ENCODE results near the gene FAIM2. TPM values are rescaled to one million over a fixed set of nuclear protein-coding genes. Genes with fewer than 3 reads are reported as not detected.

FAIM2 gene
- total RNA-seq, 5 donors from 2014 or later (not counting 1 experiment from before 2014, with no cell fraction given), result 0.25 to 0.30 TPM; not detected in 3

DNA sequence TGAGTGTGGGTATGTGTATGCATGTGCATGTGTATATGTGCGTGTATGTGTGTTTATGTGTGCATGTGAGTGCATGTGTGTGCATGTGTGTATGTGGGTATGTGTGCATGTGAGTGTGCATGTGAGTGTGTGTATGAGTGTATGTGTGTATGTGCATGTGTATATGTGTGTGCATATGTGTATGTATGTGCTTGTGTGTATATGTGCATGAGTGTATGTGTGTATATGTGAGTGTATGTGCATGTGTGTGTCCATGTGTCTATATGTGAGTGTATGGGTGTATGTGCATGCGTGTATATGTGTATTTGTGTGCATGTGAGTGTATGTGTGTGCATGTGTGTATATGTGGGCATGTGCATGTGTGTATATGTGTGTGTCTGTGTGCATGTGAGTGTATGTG lies 25.7 kb downstream of the FAIM2 start:
- H3K4me1 Mint-ChIP-seq, result no peaks in the 10 kb centered on the region
- no peaks in the 10 kb centered on the region for H3K36me3 ChIP-seq (ENCODE audit: control insufficient read depth in 2 of 2, extremely low read depth in 1 of 2, insufficient read depth in 1 of 2, low read length in 1 of 2)
- no CpG with 5 or more reads among the region's 2 CpGs for WGBS (ENCODE audit: insufficient coverage)
- H3K27ac Mint-ChIP-seq, result no peak overlapping the region
- POLR2A ChIA-PET, result no interaction called here
- ATAC-seq (replicated peaks in 1 of 4) (no peak), DNase-seq (no peak)
- no peaks in the 10 kb centered on the region for H3K27me3 ChIP-seq (replicated peaks in 1 of 2; ENCODE audit: control insufficient read depth in 2 of 2, extremely low read depth in 1 of 2, insufficient read depth in 2 of 2, low read length in 1 of 2)
- no peak overlapping the region for H3K4me3 Mint-ChIP-seq
- no peaks in the 10 kb centered on the region for H3K9me3 ChIP-seq
- no peaks in the 10 kb centered on the region for H3K4me1 ChIP-seq (ENCODE audit: control insufficient read depth in 1 of 2, extremely low read depth in 1 of 2, insufficient read depth in 2 of 2, low read length in 2 of 2)
- H3K27me3 Mint-ChIP-seq, result peaks cover 0 to 2% of the 10 kb centered on the region in 2 donors
- peaks cover 0 to 29% (median 0%) of the 10 kb centered on the region in 3 donors for H3K9me3 Mint-ChIP-seq
- H3K36me3 Mint-ChIP-seq, result no peaks in the 10 kb centered on the region
- H3K27ac ChIP-seq (ENCODE audit: low read length), result no peak overlapping the region
- CTCF ChIA-PET, result no interaction called here
- H3K4me3 ChIP-seq (ENCODE audit: control insufficient read depth in 1 of 2, extremely low read depth in 1 of 2, low read length in 1 of 2), result no peak overlapping the region

DNA sequence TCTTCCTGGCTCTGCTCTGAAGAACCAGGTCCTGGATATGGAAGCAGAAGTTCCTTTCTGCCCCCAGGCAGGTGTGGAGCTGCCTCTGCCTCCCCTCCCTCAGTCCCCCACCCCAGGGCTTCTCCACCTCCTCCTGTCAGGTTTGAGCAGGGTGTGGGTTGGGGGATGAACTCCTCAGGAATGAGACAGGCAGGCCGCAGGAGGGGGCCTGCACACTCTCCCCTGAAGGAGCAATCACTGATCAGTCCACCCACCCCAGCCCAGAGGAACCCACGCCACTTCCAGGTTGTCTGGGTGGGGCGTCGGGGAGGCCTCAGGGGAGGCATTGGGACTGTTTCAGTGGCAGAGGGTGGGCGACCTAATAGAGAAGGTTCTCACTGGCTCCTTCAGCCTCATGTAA lies 26.6 kb downstream of the FAIM2 start:
- Mint-ChIP-seq H3K27me3 (peaks cover 0 to 2% of the 10 kb centered on the region in 2 donors), H3K4me1 (no peaks in the 10 kb centered on the region), H3K27ac (no peak overlapping the region), H3K4me3 (no peak overlapping the region), H3K9me3 (peaks cover 0 to 29% (median 0%) of the 10 kb centered on the region in 3 donors), H3K36me3 (no peaks in the 10 kb centered on the region)
- CTCF ChIA-PET, result no interaction called here
- DNase-seq (no peak), ATAC-seq (replicated peaks in 1 of 4) (no peak)
- Histone ChIP-seq H3K9me3 (no peaks in the 10 kb centered on the region), H3K4me3 (ENCODE audit: control insufficient read depth in 1 of 2, extremely low read depth in 1 of 2, low read length in 1 of 2) (no peak overlapping the region), H3K36me3 (ENCODE audit: control insufficient read depth in 2 of 2, extremely low read depth in 1 of 2, insufficient read depth in 1 of 2, low read length in 1 of 2) (no peaks in the 10 kb centered on the region), H3K27ac (ENCODE audit: low read length) (no peak overlapping the region), H3K4me1 (ENCODE audit: control insufficient read depth in 1 of 2, extremely low read depth in 1 of 2, insufficient read depth in 2 of 2, low read length in 2 of 2) (no peaks in the 10 kb centered on the region), H3K27me3 (replicated peaks in 1 of 2; ENCODE audit: control insufficient read depth in 2 of 2, extremely low read depth in 1 of 2, insufficient read depth in 2 of 2, low read length in 1 of 2) (no peaks in the 10 kb centered on the region)
- POLR2A ChIA-PET, result no interaction called here
- WGBS (ENCODE audit: insufficient coverage), result 78% methylated on average over 3 of the region's 5 CpGs

DNA sequence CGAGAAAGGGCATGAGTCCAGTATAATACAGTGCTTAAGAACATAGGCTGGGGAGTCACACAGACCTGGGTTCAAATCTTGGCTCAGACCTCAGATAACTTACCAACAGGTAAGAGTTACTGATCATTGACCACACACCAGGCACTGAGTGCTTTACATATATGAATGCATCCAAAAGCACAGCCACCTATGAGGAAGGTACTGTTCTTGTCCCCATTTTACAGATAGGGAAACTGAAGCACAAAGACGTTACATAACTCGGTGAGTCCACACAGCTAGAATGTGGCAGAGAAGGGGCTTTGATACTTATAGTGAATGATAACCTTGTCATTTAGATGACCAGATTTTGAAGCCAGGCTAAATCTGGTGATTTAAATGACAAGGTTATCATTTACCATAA lies 27.6 kb downstream of the FAIM2 start:
- 94% methylated on average over 2 of the region's 3 CpGs for WGBS (ENCODE audit: insufficient coverage)
- ChIA-PET POLR2A (no interaction called here), CTCF (no interaction called here)
- no peaks in the 10 kb centered on the region for H3K9me3 ChIP-seq
- no peak overlapping the region for H3K4me3 ChIP-seq (ENCODE audit: control insufficient read depth in 1 of 2, extremely low read depth in 1 of 2, low read length in 1 of 2)
- no peaks in the 10 kb centered on the region for H3K4me1 ChIP-seq (ENCODE audit: control insufficient read depth in 1 of 2, extremely low read depth in 1 of 2, insufficient read depth in 2 of 2, low read length in 2 of 2)
- Mint-ChIP-seq H3K4me3 (no peak overlapping the region), H3K36me3 (no peaks in the 10 kb centered on the region), H3K27ac (no peak overlapping the region), H3K27me3 (peaks cover 0 to 2% of the 10 kb centered on the region in 2 donors), H3K9me3 (peaks cover 0 to 29% (median 0%) of the 10 kb centered on the region in 3 donors), H3K4me1 (no peaks in the 10 kb centered on the region)
- H3K27me3 ChIP-seq (replicated peaks in 1 of 2; ENCODE audit: control insufficient read depth in 2 of 2, extremely low read depth in 1 of 2, insufficient read depth in 2 of 2, low read length in 1 of 2), result no peaks in the 10 kb centered on the region
- H3K27ac ChIP-seq (ENCODE audit: low read length), result no peak overlapping the region
- H3K36me3 ChIP-seq (ENCODE audit: control insufficient read depth in 2 of 2, extremely low read depth in 1 of 2, insufficient read depth in 1 of 2, low read length in 1 of 2), result no peaks in the 10 kb centered on the region
- DNase-seq (no peak), ATAC-seq (replicated peaks in 1 of 4) (no peak)

- ATAC-seq (replicated peaks in 1 of 4), result no peak
- H3K4me3 Mint-ChIP-seq, result no peak overlapping the region
- no peak for DNase-seq
- ChIA-PET POLR2A (no interaction called here), CTCF (no interaction called here)
- H3K27me3 Mint-ChIP-seq, result peaks cover 0 to 2% of the 10 kb centered on the region in 2 donors
- no peaks in the 10 kb centered on the region for H3K4me1 ChIP-seq (ENCODE audit: control insufficient read depth in 1 of 2, extremely low read depth in 1 of 2, insufficient read depth in 2 of 2, low read length in 2 of 2)
- no peaks in the 10 kb centered on the region for H3K27me3 ChIP-seq (replicated peaks in 1 of 2; ENCODE audit: control insufficient read depth in 2 of 2, extremely low read depth in 1 of 2, insufficient read depth in 2 of 2, low read length in 1 of 2)
- H3K27ac Mint-ChIP-seq, result no peak overlapping the region
- H3K36me3 Mint-ChIP-seq, result no peaks in the 10 kb centered on the region
- H3K9me3 Mint-ChIP-seq, result peaks cover 0 to 26% (median 0%) of the 10 kb centered on the region in 3 donors
- H3K4me3 ChIP-seq (ENCODE audit: control insufficient read depth in 1 of 2, extremely low read depth in 1 of 2, low read length in 1 of 2), result no peak overlapping the region
- no peaks in the 10 kb centered on the region for H3K9me3 ChIP-seq
- no peaks in the 10 kb centered on the region for H3K4me1 Mint-ChIP-seq
- 88% methylated on average over 4 of the region's 9 CpGs for WGBS (ENCODE audit: insufficient coverage)
- no peaks in the 10 kb centered on the region for H3K36me3 ChIP-seq (ENCODE audit: control insufficient read depth in 2 of 2, extremely low read depth in 1 of 2, insufficient read depth in 1 of 2, low read length in 1 of 2)
- no peak overlapping the region for H3K27ac ChIP-seq (ENCODE audit: low read length)
Observed at GRCh38 chr12:49875115-49875720, 28.5 kb downstream of the FAIM2 start.

GRCh38 chr12:49874142-49874897 lies 29.4 kb downstream of the FAIM2 start:
- Mint-ChIP-seq H3K27ac (no peak overlapping the region), H3K9me3 (peaks cover 0 to 17% (median 0%) of the 10 kb centered on the region in 3 donors), H3K4me1 (no peaks in the 10 kb centered on the region), H3K4me3 (no peak overlapping the region), H3K27me3 (peaks cover 0 to 2% of the 10 kb centered on the region in 2 donors), H3K36me3 (no peaks in the 10 kb centered on the region)
- no peaks in the 10 kb centered on the region for H3K9me3 ChIP-seq
- ATAC-seq (replicated peaks in 1 of 4) (no peak), DNase-seq (peak in 1 of 35 experiments; percentile 15)
- WGBS (ENCODE audit: insufficient coverage), result 81% methylated on average over 6 of the region's 12 CpGs
- no peaks in the 10 kb centered on the region for H3K36me3 ChIP-seq (ENCODE audit: control insufficient read depth in 2 of 2, extremely low read depth in 1 of 2, insufficient read depth in 1 of 2, low read length in 1 of 2)
- H3K4me1 ChIP-seq (ENCODE audit: control insufficient read depth in 1 of 2, extremely low read depth in 1 of 2, insufficient read depth in 2 of 2, low read length in 2 of 2), result no peaks in the 10 kb centered on the region
- H3K27ac ChIP-seq (ENCODE audit: low read length), result no peak overlapping the region
- ChIA-PET CTCF (no interaction called here), POLR2A (no interaction called here)
- H3K27me3 ChIP-seq (replicated peaks in 1 of 2; ENCODE audit: control insufficient read depth in 2 of 2, extremely low read depth in 1 of 2, insufficient read depth in 2 of 2, low read length in 1 of 2), result no peaks in the 10 kb centered on the region
- no peak overlapping the region for H3K4me3 ChIP-seq (ENCODE audit: control insufficient read depth in 1 of 2, extremely low read depth in 1 of 2, low read length in 1 of 2)

GRCh38 chr12:49873361-49873934 lies 30.3 kb downstream of the FAIM2 start:
- no peak overlapping the region for H3K27ac ChIP-seq (ENCODE audit: low read length)
- Mint-ChIP-seq H3K27ac (no peak overlapping the region), H3K36me3 (no peaks in the 10 kb centered on the region), H3K27me3 (peaks cover 0 to 2% of the 10 kb centered on the region in 2 donors), H3K4me3 (no peak overlapping the region), H3K4me1 (no peaks in the 10 kb centered on the region), H3K9me3 (peaks cover 0 to 9% (median 0%) of the 10 kb centered on the region in 3 donors)
- ATAC-seq (replicated peaks in 1 of 4) (no peak), DNase-seq (no peak)
- 83% methylated on average over 1 of the region's 3 CpGs for WGBS (ENCODE audit: insufficient coverage)
- POLR2A ChIA-PET, result interaction anchor here in 1 of 2 donors (0.9 kb wide), 1 partner anchor 120 kb away, joined by 3 read pairs; no protein-coding TSS in a partner anchor
- H3K36me3 ChIP-seq (ENCODE audit: control insufficient read depth in 2 of 2, extremely low read depth in 1 of 2, insufficient read depth in 1 of 2, low read length in 1 of 2), result no peaks in the 10 kb centered on the region
- H3K4me1 ChIP-seq (ENCODE audit: control insufficient read depth in 1 of 2, extremely low read depth in 1 of 2, insufficient read depth in 2 of 2, low read length in 2 of 2), result no peaks in the 10 kb centered on the region
- no peaks in the 10 kb centered on the region for H3K9me3 ChIP-seq
- H3K4me3 ChIP-seq (ENCODE audit: control insufficient read depth in 1 of 2, extremely low read depth in 1 of 2, low read length in 1 of 2), result no peak overlapping the region
- no peaks in the 10 kb centered on the region for H3K27me3 ChIP-seq (replicated peaks in 1 of 2; ENCODE audit: control insufficient read depth in 2 of 2, extremely low read depth in 1 of 2, insufficient read depth in 2 of 2, low read length in 1 of 2)
- CTCF ChIA-PET, result no interaction called here
